Keratinocyte (primary cell): Measurements from ENCODE around the gene C16orf54. TPM values are rescaled to one million over a fixed set of nuclear protein-coding genes. Genes with fewer than 3 reads are reported as not detected.
"Not testable (repeated sequence)": the region's sequence is repeated elsewhere in the genome, so short reads cannot be mapped to it uniquely, and the experiment has no call there.

Experiments
- DNase-seq: peaks from one replicate; pipeline ENCODE4 v3.0.0-alpha.2; 2011; ENCODE audit warnings: low read depth, missing footprints, low spot score
- FAIRE-seq: peaks from 2 replicates; lab custom pipeline; 2011; peaks lifted over from hg19 to GRCh38; lab: Jason Lieb, UNC
- H2AFZ ChIP-seq: 2 replicates; pipeline ENCODE4 v1.6.0; 2012; ENCODE audit warnings: low read length, control low read depth, inconsistent platforms; ENCODE audit not compliant: control insufficient read depth
- H3K27ac ChIP-seq: 2 replicates; pipeline ENCODE4 v1.5.1; 2011; ENCODE audit warnings: low read length; ENCODE audit not compliant: control insufficient read depth, insufficient read depth
- H3K27me3 ChIP-seq: 3 replicates; pipeline ENCODE4 v1.6.0; 2011; ENCODE audit warnings: low read length; ENCODE audit not compliant: control insufficient read depth, insufficient read depth; ENCODE audit errors: extremely low read depth
- H3K36me3 ChIP-seq, 2 experiments: 2 replicates in 1 of 2; 3 replicates in 1 of 2; pipeline ENCODE4 v1.5.1; 2011; ENCODE audit warnings: low read length in 2 of 2, mild to moderate bottlenecking in 1 of 2; ENCODE audit not compliant: control insufficient read depth in 2 of 2, insufficient read depth in 2 of 2; ENCODE audit errors: extremely low read depth in 1 of 2
- H3K4me1 ChIP-seq: 3 replicates; pipeline ENCODE4 v1.5.1; 2011; ENCODE audit warnings: low read length; ENCODE audit not compliant: control insufficient read depth, insufficient read depth; ENCODE audit errors: extremely low read depth
- H3K4me2 ChIP-seq: 3 replicates; pipeline ENCODE4 v1.6.0; 2011; ENCODE audit warnings: low read depth, low read length; ENCODE audit not compliant: control insufficient read depth, insufficient read depth; ENCODE audit errors: extremely low read depth
- H3K4me3 ChIP-seq, 3 experiments: fragments of 200-600 bp in 1 of 3; sonication (generic) in 1 of 3; 2 replicates in 2 of 3; 3 replicates in 1 of 3; pipeline ENCODE4 v1.5.1; 2011 to 2016; ENCODE audit warnings: low read length in 3 of 3, mild to moderate bottlenecking in 3 of 3, control low read depth in 2 of 3, inconsistent platforms in 1 of 3, low read depth in 1 of 3, mixed read lengths in 1 of 3, mixed run types in 1 of 3, moderate library complexity in 1 of 3; ENCODE audit not compliant: control insufficient read depth in 2 of 3, insufficient read depth in 2 of 3; ENCODE audit errors: extremely low read depth in 1 of 3
- H3K79me2 ChIP-seq: 2 replicates; pipeline ENCODE4 v1.6.0; 2012; ENCODE audit warnings: low read length; ENCODE audit not compliant: control insufficient read depth, insufficient read depth
- H3K9ac ChIP-seq: 3 replicates; pipeline ENCODE4 v1.6.0; 2011; ENCODE audit warnings: low read length; ENCODE audit not compliant: control insufficient read depth, insufficient read depth; ENCODE audit errors: extremely low read depth
- H3K9me1 ChIP-seq: 3 replicates; pipeline ENCODE4 v1.6.0; 2011; ENCODE audit warnings: low read length; ENCODE audit not compliant: control insufficient read depth, insufficient read depth; ENCODE audit errors: extremely low read depth
- H3K9me3 ChIP-seq: 2 replicates; pipeline ENCODE4 v1.5.1; 2012; ENCODE audit warnings: low read depth, low read length; ENCODE audit not compliant: control insufficient read depth
- H4K20me1 ChIP-seq: 3 replicates; pipeline ENCODE4 v1.6.0; 2011; ENCODE audit warnings: low read length; ENCODE audit not compliant: control insufficient read depth, insufficient read depth; ENCODE audit errors: extremely low read depth
- EZH2 ChIP-seq: IDR thresholded peaks from one replicate; pipeline ENCODE4 v1.6.1; 2012; ENCODE audit warnings: inconsistent platforms, mild to moderate bottlenecking, low read length, moderate library complexity
- dilution Hi-C: fragments of 300-500 bp; cut with MboI; formaldehyde crosslinking; loops from one replicate; pipeline ENCODE4 v1.7.0; 2020; ENCODE audit warnings: low sequenced_read_pairs; ENCODE audit not compliant: extremely low pct_ligation_motif_present
- polyA plus RNA-seq, 5 experiments: library from polyadenylated mRNA; depleted of rRNA in 3 of 5; stranded (reverse) in 3 of 5; stranded (forward) in 1 of 5; unstranded in 1 of 5; fragments of >200 nt; gene quantifications; 1 replicate in 1 of 5; 2 replicates in 3 of 5; 3 replicates in 1 of 5; pipeline versions ENCODE4 v1.2.1 to v1.2.3, GENCODE V29; 2011 to 2012; ENCODE audit warnings: missing spikeins in 2 of 5, low read depth in 1 of 5, low replicate concordance in 1 of 5
- TF ChIP-seq, protein P1 (sequence below), 3 experiments: IDR thresholded peaks in 1 of 3; conservative IDR thresholded peaks in 1 of 3; optimal IDR thresholded peaks in 1 of 3; 2 replicates in 2 of 3; 3 replicates in 1 of 3; pipeline versions ENCODE3 to v1.5.1; 2011; ENCODE audit warnings: low read length in 3 of 3, mild to moderate bottlenecking in 3 of 3, moderate library complexity in 2 of 3, control low read depth in 1 of 3, inconsistent platforms in 1 of 3; ENCODE audit not compliant: insufficient read depth in 2 of 3; ENCODE audit errors: extremely low read depth in 1 of 3

The C16orf54 gene
- polyA plus RNA-seq, 1 donor (not counting 4 experiments of a cell fraction or from before 2014, with no cell fraction given), result not detected

DNA sequence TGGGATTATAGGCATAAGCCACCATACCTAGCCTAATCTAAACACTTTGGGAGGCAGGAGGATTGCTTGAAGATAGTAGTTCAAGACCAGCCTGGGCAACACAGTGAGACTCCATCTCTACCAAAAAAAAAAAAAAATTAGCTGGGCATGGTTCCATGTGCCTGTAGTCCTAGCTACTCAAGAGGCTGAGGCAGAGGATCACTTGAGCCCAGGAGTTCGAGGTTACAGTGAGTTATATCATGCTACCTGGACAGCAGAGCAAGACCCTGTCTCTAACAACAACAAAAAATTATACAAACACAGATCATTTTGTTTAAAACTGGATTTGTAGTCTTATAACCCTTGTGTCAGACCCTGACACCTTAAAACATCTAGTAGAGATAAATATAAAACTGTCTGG is 7.7 kb upstream of the C16orf54 start:
- no peaks in the 10 kb centered on the region for H3K36me3 ChIP-seq
- no peak overlapping the region for H3K4me2 ChIP-seq
- no peaks in the 10 kb centered on the region for H3K79me2 ChIP-seq
- no peak overlapping the region for H3K27ac ChIP-seq
- no peaks in the 10 kb centered on the region for H3K9me1 ChIP-seq
- TF ChIP-seq, protein P1, sequence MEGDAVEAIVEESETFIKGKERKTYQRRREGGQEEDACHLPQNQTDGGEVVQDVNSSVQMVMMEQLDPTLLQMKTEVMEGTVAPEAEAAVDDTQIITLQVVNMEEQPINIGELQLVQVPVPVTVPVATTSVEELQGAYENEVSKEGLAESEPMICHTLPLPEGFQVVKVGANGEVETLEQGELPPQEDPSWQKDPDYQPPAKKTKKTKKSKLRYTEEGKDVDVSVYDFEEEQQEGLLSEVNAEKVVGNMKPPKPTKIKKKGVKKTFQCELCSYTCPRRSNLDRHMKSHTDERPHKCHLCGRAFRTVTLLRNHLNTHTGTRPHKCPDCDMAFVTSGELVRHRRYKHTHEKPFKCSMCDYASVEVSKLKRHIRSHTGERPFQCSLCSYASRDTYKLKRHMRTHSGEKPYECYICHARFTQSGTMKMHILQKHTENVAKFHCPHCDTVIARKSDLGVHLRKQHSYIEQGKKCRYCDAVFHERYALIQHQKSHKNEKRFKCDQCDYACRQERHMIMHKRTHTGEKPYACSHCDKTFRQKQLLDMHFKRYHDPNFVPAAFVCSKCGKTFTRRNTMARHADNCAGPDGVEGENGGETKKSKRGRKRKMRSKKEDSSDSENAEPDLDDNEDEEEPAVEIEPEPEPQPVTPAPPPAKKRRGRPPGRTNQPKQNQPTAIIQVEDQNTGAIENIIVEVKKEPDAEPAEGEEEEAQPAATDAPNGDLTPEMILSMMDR (optimal IDR thresholded peaks at IDR 0.05 in 1 of 3, IDR thresholded peaks at IDR 0.05 in 1 of 3, conservative IDR thresholded peaks at IDR 0.05 in 1 of 3; ENCODE audit: extremely low read depth in 1 of 3, insufficient read depth in 2 of 3, low read length in 3 of 3), result no peak
- TF ChIP-seq EZH2, result no peak
- H3K27me3 ChIP-seq, result no peaks in the 10 kb centered on the region
- no peak for FAIRE-seq
- no peaks in the 10 kb centered on the region for H3K4me1 ChIP-seq
- no peak overlapping the region for H3K4me3 ChIP-seq
- H4K20me1 ChIP-seq, result no peaks in the 10 kb centered on the region
- DNase-seq, result no peak
- no peak overlapping the region for H3K9ac ChIP-seq
- dilution Hi-C loops, result no loop called here
- H3K9me3 ChIP-seq, result no peaks in the 10 kb centered on the region
- H2AFZ ChIP-seq, result no peak overlapping the region

DNA sequence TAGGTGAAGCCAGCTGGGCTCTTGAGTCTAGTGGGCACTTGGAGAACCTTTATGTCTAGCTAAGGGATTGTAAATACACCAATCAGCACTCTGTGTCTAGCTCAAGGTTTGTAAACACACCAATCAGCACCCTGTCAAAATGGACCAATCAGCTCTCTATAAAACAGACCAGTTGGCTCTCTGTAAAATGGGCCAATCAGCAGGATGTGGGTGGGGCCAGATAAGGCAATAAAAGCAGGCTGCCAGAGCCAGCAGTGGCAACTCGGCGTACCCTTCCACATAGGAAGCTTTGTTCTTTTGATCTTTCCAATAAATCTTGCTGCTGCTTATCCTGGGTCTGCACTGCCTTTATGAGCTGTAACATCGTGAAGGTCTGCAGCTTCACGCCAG is 3.0 kb upstream of the C16orf54 start:
- not testable (repeated sequence) for H4K20me1 ChIP-seq, H3K27ac ChIP-seq

More for the DNA sequence above, 3.0 kb upstream of the C16orf54 start:
- DNase-seq, H3K4me1 ChIP-seq, H3K4me3 ChIP-seq, H3K79me2 ChIP-seq, dilution Hi-C loops, H3K9me1 ChIP-seq, H2AFZ ChIP-seq, FAIRE-seq, H3K4me2 ChIP-seq, H3K36me3 ChIP-seq, H3K9ac ChIP-seq, H3K27me3 ChIP-seq, H3K9me3 ChIP-seq: not testable (repeated sequence)
